Left ventricle myocardium inferior (tissue), 1 donor: Measurements from ENCODE around the gene DCTD. TPM values are rescaled to one million over a fixed set of nuclear protein-coding genes. Genes with fewer than 3 reads are reported as not detected.

ENCODE experiments used
- DNase-seq: peaks from one replicate; pipeline ENCODE4 v3.0.0-alpha.2; 2020
- H3K27ac ChIP-seq: fragments of 200-600 bp; replicated peaks from 2 replicates; pipeline ENCODE4 v1.8.0; 2021
- H3K27me3 ChIP-seq: fragments of 200-600 bp; 2 replicates; pipeline ENCODE4 v1.8.0; 2021; ENCODE audit warnings: low read depth
- H3K36me3 ChIP-seq: fragments of 200-600 bp; 2 replicates; pipeline ENCODE4 v1.8.0; 2021
- H3K4me1 ChIP-seq: fragments of 200-600 bp; 2 replicates; pipeline ENCODE4 v1.8.0; 2021
- H3K4me3 ChIP-seq: fragments of 200-600 bp; 2 replicates; pipeline ENCODE4 v1.8.0; 2021; ENCODE audit warnings: mild to moderate bottlenecking, moderate library complexity
- H3K9me3 ChIP-seq: fragments of 200-600 bp; replicated peaks from 2 replicates; pipeline ENCODE4 v1.8.0; 2021
- CTCF ChIP-seq: fragments of 200-600 bp; IDR thresholded peaks from 2 replicates; pipeline ENCODE4 v1.8.0; 2021; ENCODE audit warnings: antibody characterized with exemption, mild to moderate bottlenecking, borderline replicate concordance
- intact Hi-C: fragments of 100-400 bp; cut with micrococcal nuclease; formaldehyde crosslinking; loops from one replicate; pipeline ENCODE4 v1.11.0; 2022
- total RNA-seq: library from RNA; stranded (reverse); fragmentation: NEBNext Ultra II Directional; extraction: Animal tissue kit (Norgen Biotek cat#: 25700); gene quantifications from one replicate; pipeline ENCODE4 v1.2.1, GENCODE V29; 2021
- donor health status: DM: no; HTN: yes; CAD: no; lungs with severe emphysema.

The DCTD gene
- total RNA-seq, 1 donor from 2014 or later, result 44.2 TPM

- H3K27me3 ChIP-seq, result no peaks in the 10 kb centered on the region
- H3K4me3 ChIP-seq, result no peak overlapping the region
- H3K4me1 ChIP-seq, result no peaks in the 10 kb centered on the region
- intact Hi-C loops, result no loop called here
- DNase-seq, result no peak
- H3K36me3 ChIP-seq, result no peaks in the 10 kb centered on the region
- TF ChIP-seq CTCF, result no peak
- H3K27ac ChIP-seq, result no peak overlapping the region
- no peaks in the 10 kb centered on the region for H3K9me3 ChIP-seq
These were observed 7.3 kb upstream of the DCTD start for GRCh38 chr4:182924497-182924896.

- no peak overlapping the region for H3K27ac ChIP-seq
These were observed 6.7 kb upstream of the DCTD start for GRCh38 chr4:182923796-182924340.

GRCh38 chr4:182923366-182923765, 6.2 kb upstream of the DCTD start:
- Histone ChIP-seq H3K4me1 (peaks cover 2% of the 10 kb centered on the region), H3K27me3 (no peaks in the 10 kb centered on the region), H3K9me3 (no peaks in the 10 kb centered on the region), H3K27ac (no peak overlapping the region), H3K4me3 (no peak overlapping the region), H3K36me3 (no peaks in the 10 kb centered on the region)
- no peak for DNase-seq
- TF ChIP-seq CTCF, result no peak
- intact Hi-C loops, result no loop called here

More at GRCh38 chr4:182923796-182924340, 6.7 kb upstream of the DCTD start:
- no peak overlapping the region for H3K4me3 ChIP-seq
- no peaks in the 10 kb centered on the region for H3K27me3 ChIP-seq
- H3K36me3 ChIP-seq, result no peaks in the 10 kb centered on the region
- H3K4me1 ChIP-seq, result no peaks in the 10 kb centered on the region
- no peak for DNase-seq
- intact Hi-C loops, result no loop called here
- H3K9me3 ChIP-seq, result no peaks in the 10 kb centered on the region
- TF ChIP-seq CTCF, result no peak

- TF ChIP-seq CTCF, result no peak
- intact Hi-C loops, result no loop called here
- H3K9me3 ChIP-seq, result no peaks in the 10 kb centered on the region
- DNase-seq, result no peak
- no peaks in the 10 kb centered on the region for H3K36me3 ChIP-seq
- no peaks in the 10 kb centered on the region for H3K27me3 ChIP-seq
- H3K4me3 ChIP-seq, result no peak overlapping the region
- peaks cover 9% of the 10 kb centered on the region for H3K4me1 ChIP-seq
- H3K27ac ChIP-seq, result no peak overlapping the region
These were observed 5.5 kb upstream of the DCTD start for GRCh38 chr4:182922501-182923284.

- Histone ChIP-seq H3K27ac (no peak overlapping the region), H3K4me3 (no peak overlapping the region), H3K9me3 (no peaks in the 10 kb centered on the region), H3K27me3 (no peaks in the 10 kb centered on the region), H3K36me3 (no peaks in the 10 kb centered on the region), H3K4me1 (peaks cover 16% of the 10 kb centered on the region)
- no peak for TF ChIP-seq CTCF
- intact Hi-C loops, result no loop called here
- no peak for DNase-seq
These were observed 4.4 kb upstream of the DCTD start for GRCh38 chr4:182921608-182922007.
